Breast epithelium (tissue), 4 donors: ENCODE data around the gene ADA. TPM values are rescaled to one million over a fixed set of nuclear protein-coding genes. Genes with fewer than 3 reads are reported as not detected.

ENCODE experiments used
- DNase-seq, 2 donors: peaks; one replicate each; pipeline ENCODE4 v3.0.0-alpha.2; 2019; ENCODE audit warnings: low spot score in 2 of 2
- H3K27ac ChIP-seq, 2 donors: fragments of 200-600 bp; sonication (generic) in 1 of 2; one replicate each; pipeline ENCODE4 v1.5.1; 2016 to 2019; ENCODE audit warnings: mild to moderate bottlenecking in 1 of 2
- H3K27me3 ChIP-seq, 2 donors: fragments of 200-600 bp; sonication (generic) in 1 of 2; one replicate each; pipeline versions ENCODE4 v1.5.1 to v1.6.0; 2017 to 2019; ENCODE audit warnings: control low read depth in 1 of 2, mild to moderate bottlenecking in 1 of 2
- H3K36me3 ChIP-seq: fragments of 200-600 bp; one replicate; pipeline ENCODE4 v1.5.1; 2019
- H3K4me1 ChIP-seq, 2 donors: fragments of 200-600 bp; sonication (generic); one replicate each; pipeline ENCODE4 v1.5.1; 2016 to 2019; ENCODE audit warnings: control low read depth in 1 of 2
- H3K4me3 ChIP-seq, 3 donors: fragments of 200-600 bp; sonication (generic); 1 replicate in 2 of 3; 2 replicates in 1 of 3; pipeline ENCODE4 v1.5.1; 2016 to 2019; ENCODE audit warnings: mild to moderate bottlenecking in 3 of 3, moderate library complexity in 2 of 3
- H3K9me3 ChIP-seq, 2 donors: fragments of 200-600 bp; sonication (generic) in 1 of 2; one replicate each; pipeline ENCODE4 v1.5.1; 2016 to 2019; ENCODE audit warnings: control low read depth in 1 of 2
- CTCF ChIP-seq, 3 donors: fragments of 450-650 bp; IDR thresholded peaks; one replicate each; pipeline ENCODE4 v1.5.1; 2016 to 2017; ENCODE audit warnings: antibody characterized with exemption in 3 of 3, mild to moderate bottlenecking in 3 of 3, moderate library complexity in 3 of 3
- POLR2A ChIP-seq: fragments of 450-650 bp; IDR thresholded peaks from one replicate; pipeline ENCODE4 v1.6.1; 2016; ENCODE audit warnings: antibody characterized with exemption, mild to moderate bottlenecking, moderate library complexity
- POLR2AphosphoS5 ChIP-seq, 3 donors: sonication (generic); formaldehyde crosslinking; IDR thresholded peaks; one replicate each; pipeline ENCODE4 v1.6.1; 2017; ENCODE audit warnings: antibody characterized with exemption in 3 of 3
- intact Hi-C: fragments of 100-400 bp; cut with DNase I; formaldehyde crosslinking; loops from one replicate; pipeline ENCODE4 v1.15.1; 2023; ENCODE audit warnings: low total_unique reads
- total RNA-seq, 3 donors: library from RNA; depleted of rRNA; stranded (reverse); fragments of >200 nt; gene quantifications; one replicate each; pipeline ENCODE4 v1.1.0, GENCODE V29; 2016

Gene ADA
- total RNA-seq, 3 donors from 2014 or later, result 5.7 to 46.2 (median 11.5) TPM

DNA sequence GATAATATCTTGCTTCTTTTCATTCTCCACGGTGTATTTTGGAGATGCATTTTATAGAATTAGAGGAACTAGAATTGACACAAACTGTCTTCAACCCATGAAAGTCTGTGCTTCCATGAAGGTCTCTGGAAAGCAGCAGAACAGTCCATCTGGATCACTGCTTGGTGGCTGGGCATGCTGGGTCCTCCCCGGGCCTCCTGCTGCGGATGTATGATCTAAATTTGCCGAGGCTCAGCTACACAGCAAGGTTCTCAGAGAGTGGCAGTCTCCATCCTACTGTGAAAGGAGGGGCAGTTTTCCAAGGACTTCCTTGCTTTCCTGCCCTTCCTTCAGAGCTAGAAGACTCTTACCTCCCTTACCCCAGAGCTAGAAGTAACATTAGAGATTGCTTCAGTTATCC, 54.0 kb downstream of the ADA start:
- no peaks in the 10 kb centered on the region for H3K27me3 ChIP-seq
- no peak for DNase-seq
- H3K36me3 ChIP-seq, result no peaks in the 10 kb centered on the region
- TF ChIP-seq POLR2A (no peak), CTCF (IDR thresholded peaks at IDR 0.05) (no peak), POLR2AphosphoS5 (IDR thresholded peaks at IDR 0.05) (no peak)
- H3K27ac ChIP-seq, result peak overlapping the region; percentile 41 to 94
- no peaks in the 10 kb centered on the region for H3K9me3 ChIP-seq
- H3K4me1 ChIP-seq, result peaks cover 5 to 23% of the 10 kb centered on the region in 2 donors
- no peak overlapping the region for H3K4me3 ChIP-seq
- intact Hi-C loops, result no loop called here

DNA sequence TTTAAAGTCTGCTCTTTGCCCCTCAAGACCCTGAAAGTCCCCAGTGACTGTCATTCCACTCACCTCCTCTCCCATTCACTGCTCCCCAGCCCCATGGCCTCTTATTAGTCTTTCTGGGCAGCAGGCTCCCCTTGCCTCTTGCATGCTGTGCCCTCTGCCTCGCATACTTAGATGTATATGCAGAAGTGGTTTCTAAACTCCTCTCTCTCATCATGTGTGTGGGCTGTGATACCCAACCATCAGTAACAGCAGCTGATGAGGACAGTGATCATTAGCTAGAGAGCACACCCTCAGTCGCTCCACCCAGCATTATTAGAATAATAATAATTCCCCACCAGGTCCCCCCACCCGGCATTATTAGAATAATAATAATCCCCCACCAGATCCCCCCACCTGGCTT, 54.6 kb downstream of the ADA start:
- peak overlapping the region; percentile 34 to 41 for H3K27ac ChIP-seq
- no peaks in the 10 kb centered on the region for H3K9me3 ChIP-seq
- no peaks in the 10 kb centered on the region for H3K36me3 ChIP-seq
- H3K4me3 ChIP-seq, result no peak overlapping the region
- no peak for TF ChIP-seq CTCF (IDR thresholded peaks at IDR 0.05)
- no peak for TF ChIP-seq POLR2A
- no peak for TF ChIP-seq POLR2AphosphoS5 (IDR thresholded peaks at IDR 0.05)
- H3K4me1 ChIP-seq, result peaks cover 5 to 16% of the 10 kb centered on the region in 2 donors
- no peaks in the 10 kb centered on the region for H3K27me3 ChIP-seq
- no peak for DNase-seq
- intact Hi-C loops, result no loop called here

DNA sequence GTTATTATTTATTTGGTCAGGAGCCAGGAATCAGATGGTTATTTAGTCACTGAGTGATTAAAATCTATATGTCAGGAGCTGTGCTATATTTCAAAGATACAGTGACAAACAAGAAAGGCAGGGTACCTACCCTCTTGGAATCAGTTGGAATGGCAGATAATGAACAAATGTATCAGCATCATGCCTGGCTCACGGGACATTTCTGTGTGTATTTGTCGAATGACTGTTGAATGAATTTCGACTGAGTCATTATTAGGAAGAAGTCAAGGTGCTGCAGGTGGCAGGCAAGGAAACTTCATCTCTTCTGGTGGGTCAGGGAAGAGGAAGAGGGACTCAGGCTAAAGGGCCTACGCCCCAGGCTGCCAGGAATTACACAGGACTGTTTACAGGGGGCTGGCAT, 55.5 kb downstream of the ADA start:
- Histone ChIP-seq H3K4me3 (no peak overlapping the region), H3K27me3 (no peaks in the 10 kb centered on the region), H3K4me1 (peaks cover 3 to 8% of the 10 kb centered on the region in 2 donors), H3K27ac (peak overlapping the region in 1 of 2 donors; percentile 34), H3K36me3 (no peaks in the 10 kb centered on the region), H3K9me3 (no peaks in the 10 kb centered on the region)
- TF ChIP-seq CTCF (IDR thresholded peaks at IDR 0.05), result no peak
- TF ChIP-seq POLR2A, result no peak
- TF ChIP-seq POLR2AphosphoS5 (IDR thresholded peaks at IDR 0.05), result no peak
- intact Hi-C loops, result no loop called here
- no peak for DNase-seq

GRCh38 chr20:44594730-44595129, 56.8 kb downstream of the ADA start:
- DNase-seq, result no peak
- no peaks in the 10 kb centered on the region for H3K4me1 ChIP-seq
- no peaks in the 10 kb centered on the region for H3K27me3 ChIP-seq
- intact Hi-C loops, result no loop called here
- H3K9me3 ChIP-seq, result no peaks in the 10 kb centered on the region
- H3K4me3 ChIP-seq, result no peak overlapping the region
- H3K36me3 ChIP-seq, result no peaks in the 10 kb centered on the region
- TF ChIP-seq CTCF (IDR thresholded peaks at IDR 0.05) (no peak), POLR2A (no peak), POLR2AphosphoS5 (IDR thresholded peaks at IDR 0.05) (no peak)
- peak overlapping the region; percentile 10 to 30 for H3K27ac ChIP-seq

GRCh38 chr20:44593751-44594150, 57.7 kb downstream of the ADA start:
- TF ChIP-seq POLR2AphosphoS5 (IDR thresholded peaks at IDR 0.05) (no peak), CTCF (IDR thresholded peaks at IDR 0.05) (no peak), POLR2A (no peak)
- H3K27ac ChIP-seq, result no peak overlapping the region
- DNase-seq, result no peak
- H3K36me3 ChIP-seq, result no peaks in the 10 kb centered on the region
- no peaks in the 10 kb centered on the region for H3K4me1 ChIP-seq
- no peak overlapping the region for H3K4me3 ChIP-seq
- intact Hi-C loops, result no loop called here
- H3K27me3 ChIP-seq, result no peaks in the 10 kb centered on the region
- H3K9me3 ChIP-seq, result no peaks in the 10 kb centered on the region
